ENCODE results near the gene KRT8.

GRCh38 chr12:52952076-52952801 is 47.4 kb upstream of the KRT8 start:
- TF ChIP-seq GATA3 (IDR thresholded peaks at IDR 0.05; ENCODE audit: low read depth, low read length) (no peak), GATA2 (IDR thresholded peaks at IDR 0.05; ENCODE audit: low read depth, low read length) (no peak)
